ENCODE measurements around the gene KRTAP10-6.
"Not testable (repeated sequence)": the region's sequence is repeated elsewhere in the genome, so short reads cannot be mapped to it uniquely, and the experiment has no call there.

The KRTAP10-6 gene

GRCh38 chr21:44568667-44569556 is 23.4 kb downstream of the KRTAP10-6 start:
- H3K27ac ChIP-seq: no peak overlapping the region
- no peak for TF ChIP-seq CTCF (conservative IDR thresholded peaks at IDR 0.05)

- no peak for TF ChIP-seq CTCF (conservative IDR thresholded peaks at IDR 0.05)
Observed at GRCh38 chr21:44568261-44568660, 24.0 kb downstream of the KRTAP10-6 start.

GRCh38 chr21:44567481-44568171 is 24.7 kb downstream of the KRTAP10-6 start:
- TF ChIP-seq CTCF (conservative IDR thresholded peaks at IDR 0.05): no peak
- no peak overlapping the region for H3K27ac ChIP-seq

More at GRCh38 chr21:44568261-44568660, 24.0 kb downstream of the KRTAP10-6 start:
- no peak overlapping the region for H3K27ac ChIP-seq

GRCh38 chr21:44566403-44566802 is 25.9 kb downstream of the KRTAP10-6 start:
- no peak overlapping the region for H3K27ac ChIP-seq
- no peak for TF ChIP-seq CTCF (conservative IDR thresholded peaks at IDR 0.05)

- TF ChIP-seq CTCF (conservative IDR thresholded peaks at IDR 0.05): no peak
- H3K27ac ChIP-seq: no peak overlapping the region
Observed at GRCh38 chr21:44564886-44565598, 27.3 kb downstream of the KRTAP10-6 start.

- no peak overlapping the region for H3K27ac ChIP-seq
- TF ChIP-seq CTCF (conservative IDR thresholded peaks at IDR 0.05): no peak
Observed at GRCh38 chr21:44564099-44564498, 28.2 kb downstream of the KRTAP10-6 start.

GRCh38 chr21:44558695-44559094 is 33.6 kb downstream of the KRTAP10-6 start, which contains the start of gene KRTAP10-3:
Gene KRTAP10-3, minus strand, starts transcription at chr21:44558795. Its CDS starts 80 bp downstream, at chr21:44558715.
- H3K27ac ChIP-seq: no peak within 1 kb of the TSS
- TF ChIP-seq CTCF (conservative IDR thresholded peaks at IDR 0.05): no peak

GRCh38 chr21:44558329-44558675 is 34.0 kb downstream of the KRTAP10-6 start:
- H3K27ac ChIP-seq: not testable (repeated sequence)

All from VCaP (cell line).